ENCODE measurements around the gene RHBDF2.

Gene RHBDF2

GRCh38 chr17:76477576-76477975 lies 23.6 kb downstream of the RHBDF2 start:
- no peak for DNase-seq

- no peak for DNase-seq
Measured at GRCh38 chr17:76476736-76477135, 24.5 kb downstream of the RHBDF2 start.

- no peak for DNase-seq
Measured at GRCh38 chr17:76475302-76475701, 25.9 kb downstream of the RHBDF2 start.

GRCh38 chr17:76474894-76475293 lies 26.3 kb downstream of the RHBDF2 start:
- no peak for DNase-seq

GRCh38 chr17:76474238-76474637 lies 27.0 kb downstream of the RHBDF2 start:
- no peak for DNase-seq

GRCh38 chr17:76473541-76473985 lies 27.7 kb downstream of the RHBDF2 start:
- no peak for DNase-seq

GRCh38 chr17:76472726-76473125 lies 28.5 kb downstream of the RHBDF2 start:
- DNase-seq: no peak

GRCh38 chr17:76472258-76472645 lies 29.0 kb downstream of the RHBDF2 start:
- DNase-seq: no peak

- DNase-seq: no peak
Measured at GRCh38 chr17:76471498-76472257, 29.5 kb downstream of the RHBDF2 start.

- no peak for DNase-seq
Measured at GRCh38 chr17:76469991-76470739, 31.1 kb downstream of the RHBDF2 start.

- DNase-seq: no peak
Measured at GRCh38 chr17:76469076-76469990, 31.9 kb downstream of the RHBDF2 start.

- no peak for DNase-seq
Measured at GRCh38 chr17:76468634-76469010, 32.6 kb downstream of the RHBDF2 start.

GRCh38 chr17:76467809-76468633 lies 33.2 kb downstream of the RHBDF2 start:
- DNase-seq: no peak

- DNase-seq: no peak
Measured at GRCh38 chr17:76467366-76467765, 33.9 kb downstream of the RHBDF2 start, which contains the start of gene AANAT. Gene AANAT (plus strand): TSS chr17:76467603. CDS start chr17:76468747, 1,144 bp downstream.

- DNase-seq: no peak
Measured at GRCh38 chr17:76466775-76467130, 34.5 kb downstream of the RHBDF2 start.

GRCh38 chr17:76462556-76463290 lies 38.5 kb downstream of the RHBDF2 start:
- DNase-seq: no peak

- DNase-seq: no peak
Measured at GRCh38 chr17:76461765-76462555, 39.3 kb downstream of the RHBDF2 start.

GRCh38 chr17:76459674-76460073 lies 41.5 kb downstream of the RHBDF2 start:
- DNase-seq: no peak

GRCh38 chr17:76458580-76459490 lies 42.4 kb downstream of the RHBDF2 start:
- DNase-seq: peak in 1 of 2 donors; percentile 16

- no peak for DNase-seq
Measured at GRCh38 chr17:76453431-76453743, 47.8 kb downstream of the RHBDF2 start.

Measured in CD4-positive, alpha-beta T cell treated with Interferon alpha-2 for 1 hour (primary cell).